ENCODE data around the gene PIWIL4. TPM values are rescaled to one million over a fixed set of nuclear protein-coding genes. Genes with fewer than 3 reads are reported as not detected.

Gene PIWIL4
- total and polyA plus RNA-seq, 10 donors, result 3.5 to 10.3 (median 5.0) TPM

- Histone ChIP-seq H3K4me1 (peaks cover 0 to 13% (median 10%) of the 10 kb centered on the region in 6 donors), H3K36me3 (no peaks in the 10 kb centered on the region), H3K27me3 (replicated peaks in 1 of 7) (no peaks in the 10 kb centered on the region), H3K4me3 (no peak overlapping the region), H3K27ac (no peak overlapping the region), H3K9me3 (no peaks in the 10 kb centered on the region)
- WGBS, 5 donors, result 91 to 100% (median 94%) methylated on average over 3 of the region's 3 CpGs
- no peak for DNase-seq
- intact Hi-C loops (cut with DNase I; ENCODE audit: low total_unique reads), result no loop called here
- TF ChIP-seq POLR2AphosphoS5 (IDR thresholded peaks at IDR 0.05) (no peak), POLR2A (IDR thresholded peaks at IDR 0.05) (no peak)
- TF ChIP-seq, protein P1, sequence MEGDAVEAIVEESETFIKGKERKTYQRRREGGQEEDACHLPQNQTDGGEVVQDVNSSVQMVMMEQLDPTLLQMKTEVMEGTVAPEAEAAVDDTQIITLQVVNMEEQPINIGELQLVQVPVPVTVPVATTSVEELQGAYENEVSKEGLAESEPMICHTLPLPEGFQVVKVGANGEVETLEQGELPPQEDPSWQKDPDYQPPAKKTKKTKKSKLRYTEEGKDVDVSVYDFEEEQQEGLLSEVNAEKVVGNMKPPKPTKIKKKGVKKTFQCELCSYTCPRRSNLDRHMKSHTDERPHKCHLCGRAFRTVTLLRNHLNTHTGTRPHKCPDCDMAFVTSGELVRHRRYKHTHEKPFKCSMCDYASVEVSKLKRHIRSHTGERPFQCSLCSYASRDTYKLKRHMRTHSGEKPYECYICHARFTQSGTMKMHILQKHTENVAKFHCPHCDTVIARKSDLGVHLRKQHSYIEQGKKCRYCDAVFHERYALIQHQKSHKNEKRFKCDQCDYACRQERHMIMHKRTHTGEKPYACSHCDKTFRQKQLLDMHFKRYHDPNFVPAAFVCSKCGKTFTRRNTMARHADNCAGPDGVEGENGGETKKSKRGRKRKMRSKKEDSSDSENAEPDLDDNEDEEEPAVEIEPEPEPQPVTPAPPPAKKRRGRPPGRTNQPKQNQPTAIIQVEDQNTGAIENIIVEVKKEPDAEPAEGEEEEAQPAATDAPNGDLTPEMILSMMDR (IDR thresholded peaks at IDR 0.05 in 8 of 11, conservative IDR thresholded peaks at IDR 0.05 in 3 of 11), result no peak
Measured at GRCh38 chr11:94532211-94532610, 35.0 kb upstream of the PIWIL4 start.

DNA sequence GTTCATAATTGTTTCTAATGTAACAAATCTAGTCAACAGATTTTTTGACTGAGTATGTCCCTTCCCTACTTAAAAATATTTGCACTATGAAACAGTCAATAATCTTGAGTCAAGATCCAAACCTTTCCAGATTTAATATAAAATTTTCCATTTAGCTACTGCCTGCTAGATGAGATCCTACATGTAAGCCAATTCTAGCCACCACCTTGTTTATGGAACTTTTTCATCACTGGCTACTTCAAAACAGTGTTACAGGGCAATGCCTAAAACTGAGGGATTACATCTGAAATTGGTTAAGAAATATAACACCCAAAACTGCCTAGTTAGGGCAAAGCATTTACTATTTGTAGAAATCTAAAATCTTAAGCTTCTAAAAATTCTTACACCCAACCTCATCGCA lies 34.0 kb upstream of the PIWIL4 start:
- 76 to 95% (median 83%) methylated on average over 1 of the region's 1 CpG for WGBS, 5 donors
- intact Hi-C loops (cut with DNase I; ENCODE audit: low total_unique reads), result no loop called here
- peak overlapping the region in 2 of 8 donors; percentile 16 to 45 for H3K27ac ChIP-seq

DNA sequence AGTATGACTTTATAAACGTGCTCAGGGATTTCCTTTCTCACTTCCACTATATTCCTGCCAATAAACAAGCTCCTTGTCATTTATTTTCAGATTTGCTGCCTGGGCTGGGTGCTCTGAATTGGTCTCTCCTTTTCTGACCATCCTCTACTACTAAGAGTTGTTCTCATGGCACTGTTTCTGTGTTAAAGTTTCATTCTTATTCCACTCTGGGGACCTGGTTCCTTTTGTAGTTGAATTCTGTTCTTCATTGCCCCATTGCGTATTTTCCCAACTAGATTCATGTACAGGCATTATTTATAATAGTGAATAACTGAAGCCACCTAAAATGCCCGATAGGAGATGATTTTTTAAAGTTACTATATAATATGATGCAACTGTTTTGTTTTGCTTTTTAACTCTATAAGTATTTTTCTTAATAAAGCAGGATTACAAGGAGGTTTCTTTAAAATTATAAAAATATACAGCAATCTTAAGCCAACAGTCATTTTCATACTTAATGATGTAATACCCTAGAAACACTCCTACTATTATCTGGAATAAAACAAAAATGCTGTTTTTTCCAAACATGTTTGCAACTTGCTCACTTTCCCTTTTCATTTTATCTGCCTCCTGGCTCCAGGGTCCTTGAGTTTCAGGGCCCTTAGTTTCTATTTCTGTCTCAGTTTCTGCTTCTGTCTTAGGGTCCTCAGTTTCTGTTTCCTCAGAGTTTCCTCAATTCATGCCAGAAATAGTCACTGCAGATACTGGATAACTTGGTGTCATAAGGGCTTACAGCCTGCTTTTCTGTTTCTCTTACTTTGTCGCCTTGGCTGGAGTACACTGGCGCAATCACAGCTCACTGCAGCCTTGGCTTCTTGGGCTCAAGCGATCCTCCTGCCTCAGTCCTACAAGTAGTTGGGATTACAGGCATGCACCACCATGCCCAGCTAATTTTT lies 33.2 kb upstream of the PIWIL4 start:
- Histone ChIP-seq H3K9me3 (no peaks in the 10 kb centered on the region), H3K36me3 (no peaks in the 10 kb centered on the region), H3K4me3 (no peak overlapping the region), H3K27me3 (replicated peaks in 1 of 7) (no peaks in the 10 kb centered on the region), H3K4me1 (peaks cover 0 to 15% (median 10%) of the 10 kb centered on the region in 6 donors), H3K27ac (peak overlapping the region in 4 of 8 donors; percentile 16 to 45 (median 43))
- no peak for DNase-seq
- WGBS, 5 donors, result 50 to 63% (median 53%) methylated on average over 6 of the region's 6 CpGs
- intact Hi-C loops (cut with DNase I; ENCODE audit: low total_unique reads), result no loop called here
- TF ChIP-seq POLR2A (IDR thresholded peaks at IDR 0.05), result no peak
- TF ChIP-seq, protein P1 (IDR thresholded peaks at IDR 0.05 in 8 of 11, conservative IDR thresholded peaks at IDR 0.05 in 3 of 11), result no peak
- TF ChIP-seq POLR2AphosphoS5 (IDR thresholded peaks at IDR 0.05), result no peak

More for the DNA sequence above, 34.0 kb upstream of the PIWIL4 start:
- Histone ChIP-seq H3K4me1 (peaks cover 0 to 15% (median 10%) of the 10 kb centered on the region in 6 donors), H3K36me3 (no peaks in the 10 kb centered on the region), H3K4me3 (no peak overlapping the region), H3K9me3 (no peaks in the 10 kb centered on the region), H3K27me3 (replicated peaks in 1 of 7) (no peaks in the 10 kb centered on the region)
- TF ChIP-seq, protein P1 (IDR thresholded peaks at IDR 0.05 in 8 of 11, conservative IDR thresholded peaks at IDR 0.05 in 3 of 11), result no peak
- no peak for TF ChIP-seq POLR2A (IDR thresholded peaks at IDR 0.05)
- no peak for DNase-seq

- peaks cover 0 to 15% (median 10%) of the 10 kb centered on the region in 6 donors for H3K4me1 ChIP-seq
- DNase-seq, result no peak
- TF ChIP-seq, protein P1 (IDR thresholded peaks at IDR 0.05 in 8 of 11, conservative IDR thresholded peaks at IDR 0.05 in 3 of 11), result no peak
- TF ChIP-seq POLR2A (IDR thresholded peaks at IDR 0.05) (no peak), POLR2AphosphoS5 (IDR thresholded peaks at IDR 0.05) (no peak)
- H3K4me3 ChIP-seq, result no peak overlapping the region
- no peaks in the 10 kb centered on the region for H3K36me3 ChIP-seq
- intact Hi-C loops (cut with DNase I; ENCODE audit: low total_unique reads), result no loop called here
- H3K9me3 ChIP-seq, result no peaks in the 10 kb centered on the region
- H3K27me3 ChIP-seq (replicated peaks in 1 of 7), result no peaks in the 10 kb centered on the region
- H3K27ac ChIP-seq, result no peak overlapping the region
Measured at GRCh38 chr11:94536386-94536785, 30.8 kb upstream of the PIWIL4 start.

Measured in spleen (tissue), 11 donors.